ENCODE measurements around the gene AKR1B15.
"Not testable (repeated sequence)": the region's sequence is repeated elsewhere in the genome, so short reads cannot be mapped to it uniquely, and the experiment has no call there.

The AKR1B15 gene

DNA sequence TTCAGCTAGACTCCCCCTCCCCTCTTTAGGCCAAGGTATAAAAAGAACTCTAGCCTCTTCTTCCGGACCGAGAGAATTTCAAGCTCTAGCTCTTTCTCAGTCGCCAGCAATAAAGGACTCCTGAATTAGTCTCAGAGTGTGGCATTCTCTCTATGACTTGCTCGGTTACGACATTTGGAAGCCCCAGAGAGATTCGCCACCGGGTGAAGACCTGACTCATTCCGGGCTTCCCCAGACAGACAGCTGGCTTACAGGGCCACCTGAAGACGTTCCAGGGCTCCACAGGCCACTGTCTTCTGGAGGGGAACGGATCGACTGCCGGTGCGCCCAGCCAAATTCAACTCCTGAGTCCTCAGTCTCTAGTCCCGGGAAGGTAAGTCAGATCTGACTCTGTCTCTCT, at the start of gene AKR1B15:
AKR1B15 (plus strand) TSS at position 234 of the 400 bp plus-strand sequence. CDS start 15,510 bp downstream, outside the sequence.
- no peak for DNase-seq

- DNase-seq: no peak
Observed at GRCh38 chr7:134500406-134500805, 48.5 kb upstream of the AKR1B15 start.

GRCh38 chr7:134500982-134501381, 47.9 kb upstream of the AKR1B15 start:
- no peak for DNase-seq

- no peak for DNase-seq
Observed at GRCh38 chr7:134502463-134503371, 46.2 kb upstream of the AKR1B15 start.

GRCh38 chr7:134504660-134505164, 44.2 kb upstream of the AKR1B15 start:
- DNase-seq: no peak

DNA sequence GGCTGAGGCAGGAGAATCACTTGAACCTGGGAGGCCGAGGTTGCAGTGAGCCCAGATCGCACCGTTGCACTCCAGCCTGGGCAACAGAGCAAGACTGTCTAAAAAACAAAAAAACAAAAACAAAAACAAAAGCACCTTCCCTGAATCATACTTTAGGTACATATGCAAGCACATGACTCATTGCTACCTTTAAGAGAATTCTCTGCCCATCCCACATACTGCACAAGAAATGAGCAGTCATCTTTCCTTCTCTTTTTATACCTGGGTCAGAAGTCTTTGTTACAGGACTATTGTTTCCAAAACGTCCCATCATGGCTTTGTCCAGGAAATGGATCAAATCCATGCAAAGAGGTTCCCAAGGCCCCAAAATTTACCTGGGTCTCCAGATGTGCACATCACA, 43.1 kb upstream of the AKR1B15 start:
- no peak for DNase-seq

DNA sequence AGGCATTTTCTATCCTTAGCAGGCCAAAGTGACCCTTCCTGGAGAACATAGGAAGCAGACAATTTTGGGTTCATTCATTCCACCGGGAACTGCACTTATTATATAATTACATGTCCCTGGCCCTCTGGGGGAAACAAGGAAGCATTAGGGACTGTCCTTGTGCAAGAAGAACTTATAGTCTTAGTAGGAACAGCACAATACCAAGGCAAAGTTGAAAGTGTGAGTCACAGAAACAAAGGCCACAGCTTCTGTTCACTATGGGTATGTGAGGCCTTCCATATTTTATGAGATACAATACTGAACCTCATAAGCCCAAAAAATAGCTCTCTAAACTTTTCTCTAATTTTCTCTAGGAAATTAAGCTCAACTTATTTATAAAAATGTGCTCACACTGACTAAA, 39.9 kb upstream of the AKR1B15 start:
- no peak for DNase-seq

DNA sequence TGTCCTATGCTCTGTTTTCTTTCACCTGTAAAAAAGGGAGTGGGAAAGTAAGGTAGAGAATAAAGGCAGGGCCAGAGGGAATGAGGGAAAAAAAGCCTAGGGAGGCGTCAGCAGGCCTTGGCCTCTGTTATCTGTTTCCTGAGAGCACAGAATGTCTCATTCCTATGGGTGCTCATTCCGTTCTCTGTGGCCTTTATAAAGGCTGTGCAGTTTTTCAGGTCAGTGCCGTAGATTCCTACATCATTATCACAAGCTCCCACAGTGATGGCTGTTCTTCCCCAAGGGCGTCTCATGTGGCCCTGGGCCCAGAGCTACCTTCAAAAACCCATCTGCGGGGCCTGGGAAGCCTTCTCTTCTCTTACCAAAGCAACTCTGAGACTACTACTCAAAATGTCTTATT, 38.3 kb upstream of the AKR1B15 start:
- no peak for DNase-seq

DNA sequence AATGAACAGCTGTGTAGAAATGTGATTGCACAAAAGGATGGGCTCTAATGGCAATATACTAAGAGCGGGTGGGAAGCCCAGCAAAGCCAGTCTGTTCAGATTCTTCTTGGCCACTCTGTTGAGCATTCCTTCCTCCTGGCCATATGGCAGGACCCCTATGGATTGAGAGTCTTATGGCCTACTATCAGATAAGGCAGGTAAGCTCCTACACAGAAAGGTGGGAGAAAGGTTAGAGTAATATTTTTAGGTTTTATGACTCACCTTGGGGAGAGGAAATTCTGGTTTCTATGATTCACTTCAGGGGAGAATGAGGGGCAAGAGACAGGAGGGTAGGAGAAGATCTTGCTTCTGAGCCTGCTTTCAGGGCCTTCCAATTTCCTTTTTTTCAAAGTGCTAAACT, 36.6 kb upstream of the AKR1B15 start:
- no peak for DNase-seq

DNA sequence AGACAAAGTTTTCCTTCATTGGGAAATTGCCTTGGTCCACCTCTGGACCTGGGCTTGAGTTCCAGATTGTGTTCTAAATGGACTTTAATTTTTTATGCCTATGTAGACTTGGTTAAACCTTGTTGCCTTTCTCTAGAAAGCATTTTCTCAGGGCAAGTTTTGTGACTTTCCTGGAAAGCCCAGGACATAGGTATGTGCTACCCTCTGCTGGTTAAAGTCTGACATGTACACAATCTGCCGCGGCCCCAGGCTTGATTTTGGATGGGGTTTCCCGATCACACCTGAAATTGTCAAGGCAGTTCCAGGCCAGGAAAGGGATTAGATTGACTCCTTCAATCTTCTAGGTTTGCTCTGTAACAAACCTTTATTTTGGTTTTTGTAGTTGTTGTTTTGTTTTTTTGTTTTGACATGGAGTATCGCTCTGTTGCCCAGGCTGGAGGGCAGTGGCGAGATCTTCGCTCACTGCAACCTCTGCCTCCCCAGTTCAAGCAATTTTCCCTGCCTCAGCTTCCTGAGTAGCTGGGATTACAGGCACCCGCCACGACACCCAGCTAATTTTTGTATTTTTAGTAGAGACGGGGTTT, 35.6 kb upstream of the AKR1B15 start:
- DNase-seq: peak; percentile 8

GRCh38 chr7:134514106-134514505, 34.8 kb upstream of the AKR1B15 start:
- no peak for DNase-seq

- peak; percentile 51 for DNase-seq
Observed at GRCh38 chr7:134514663-134515062, 34.2 kb upstream of the AKR1B15 start.

GRCh38 chr7:134515569-134516468, 33.1 kb upstream of the AKR1B15 start:
- DNase-seq: no peak

DNA sequence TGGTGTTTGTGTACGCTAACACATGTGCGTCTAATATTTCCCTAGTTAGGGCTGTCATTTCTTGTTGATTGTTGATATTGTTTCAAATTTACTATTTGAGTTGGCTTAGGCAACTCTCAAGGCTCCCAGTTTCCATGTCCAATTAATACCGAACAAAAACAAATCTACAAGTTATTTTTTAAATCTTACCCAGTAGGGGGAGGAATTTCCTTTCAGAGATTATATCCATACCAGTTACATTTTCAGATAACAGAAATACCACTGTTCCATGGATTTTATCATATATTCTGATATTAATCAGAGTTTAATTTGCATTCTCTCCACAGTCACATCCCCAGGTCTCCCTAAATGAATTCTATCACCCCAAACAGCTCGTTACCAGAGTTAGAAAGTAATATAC, 28.8 kb upstream of the AKR1B15 start:
- DNase-seq: no peak

GRCh38 chr7:134522601-134523000, 26.3 kb upstream of the AKR1B15 start:
- DNase-seq: no peak

GRCh38 chr7:134525449-134525848, 23.5 kb upstream of the AKR1B15 start:
- not testable (repeated sequence) for DNase-seq

- DNase-seq: not testable (repeated sequence)
Observed at GRCh38 chr7:134526552-134527248, 22.2 kb upstream of the AKR1B15 start.

DNA sequence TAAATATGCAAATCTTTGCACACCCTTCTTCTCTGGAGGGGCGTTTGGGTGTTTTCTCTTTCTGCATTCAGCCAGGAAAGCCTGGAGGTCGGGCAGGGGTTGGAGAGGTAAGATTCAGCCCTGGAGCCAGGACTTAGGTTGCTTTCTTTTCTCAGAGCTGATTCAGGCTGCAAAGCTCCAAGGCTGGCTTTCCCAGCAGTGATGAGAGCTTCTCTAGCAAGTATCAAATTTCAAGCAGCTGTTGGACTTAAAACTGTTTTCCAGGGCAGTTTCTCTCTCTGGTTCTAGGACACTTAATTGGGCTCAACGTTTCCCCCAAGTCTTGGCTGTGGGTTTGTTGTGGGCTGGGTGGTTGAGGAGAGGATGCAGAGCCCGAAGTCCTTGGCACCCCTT, 20.9 kb upstream of the AKR1B15 start:
- DNase-seq: no peak

- no peak for DNase-seq
Observed at GRCh38 chr7:134528749-134529148, 20.2 kb upstream of the AKR1B15 start.

DNA sequence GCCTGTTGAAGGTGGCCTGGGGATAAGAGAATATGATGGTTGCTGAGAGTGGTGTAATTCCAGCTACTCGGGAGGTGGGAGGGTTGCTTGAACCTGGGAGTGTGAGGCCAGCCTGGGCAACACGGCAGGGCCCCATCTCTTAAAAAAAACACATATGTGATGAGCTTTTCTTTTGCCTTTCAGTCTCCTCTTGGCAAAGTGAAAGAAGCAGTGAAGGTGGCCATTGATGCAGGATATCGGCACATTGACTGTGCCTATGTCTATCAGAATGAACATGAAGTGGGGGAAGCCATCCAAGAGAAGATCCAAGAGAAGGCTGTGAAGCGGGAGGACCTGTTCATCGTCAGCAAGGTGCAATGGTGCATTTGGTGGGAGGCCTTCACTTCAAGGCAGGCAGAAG, 18.4 kb upstream of the AKR1B15 start:
- DNase-seq: no peak

- no peak for DNase-seq
Observed at GRCh38 chr7:134532180-134532953, 16.5 kb upstream of the AKR1B15 start.

GRCh38 chr7:134532954-134533218, 16.0 kb upstream of the AKR1B15 start:
- no peak for DNase-seq
